ENCODE measurements around the gene ABL2. TPM values are rescaled to one million over a fixed set of nuclear protein-coding genes. Genes with fewer than 3 reads are reported as not detected.
"Not testable (repeated sequence)": the region's sequence is repeated elsewhere in the genome, so short reads cannot be mapped to it uniquely, and the experiment has no call there.

The ABL2 gene
- polyA plus RNA-seq, 2 of the 4 experiments (the other 2 are of a cell fraction), result 12.4 TPM

DNA sequence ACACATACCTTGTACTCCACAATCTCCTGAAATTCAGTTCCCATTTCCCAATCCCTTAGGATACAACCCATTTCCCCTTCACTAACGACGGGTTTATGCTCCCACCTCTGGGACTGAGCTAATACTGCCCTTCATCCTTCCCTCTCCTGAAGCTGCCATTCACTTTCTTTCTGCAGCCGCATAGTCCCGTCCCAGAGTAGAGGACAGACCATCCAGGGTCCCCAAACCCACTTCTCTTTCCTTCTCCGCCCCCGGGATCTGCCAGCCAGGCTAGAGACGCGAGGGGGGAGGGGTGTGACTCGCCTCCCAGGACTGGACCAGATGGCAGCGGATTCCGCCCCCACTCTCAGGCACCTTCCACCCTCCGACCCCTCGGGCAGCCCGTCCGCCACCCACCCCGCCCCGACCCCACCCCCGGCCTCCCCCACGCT lies 679 bp downstream of the ABL2 start:
- Histone ChIP-seq H3K4me1 (peaks cover 58% of the 10 kb centered on the region), H3K9me3 (no peaks in the 10 kb centered on the region), H3K4me2 (peak overlapping the region; percentile 79), H3K4me3 (peak overlapping the region; percentile 82), H3K27ac (peak overlapping the region; percentile 91 to 97)
- TF ChIP-seq RNF2 (IDR thresholded peaks at IDR 0.05; ENCODE audit: borderline replicate concordance, low read depth), result no peak
- no peak for TF ChIP-seq CHD2 (IDR thresholded peaks at IDR 0.05; ENCODE audit: low read length, partially characterized antibody)
- no peak for TF ChIP-seq NR3C1 (IDR thresholded peaks at IDR 0.05)
- TF ChIP-seq RCOR1 (IDR thresholded peaks at IDR 0.05; ENCODE audit: low read depth, low read length), result no peak
- TF ChIP-seq JUNB (IDR thresholded peaks at IDR 0.05), result no peak
- no peak for TF ChIP-seq CEBPB (IDR thresholded peaks at IDR 0.05)
- TF ChIP-seq RARB (CRISPR knock-in tag; IDR thresholded peaks at IDR 0.05), result no peak
- no peak for TF ChIP-seq CHD4 (IDR thresholded peaks at IDR 0.05; ENCODE audit: borderline replicate concordance)
- no peak for TF ChIP-seq MAZ (IDR thresholded peaks at IDR 0.05; ENCODE audit: borderline replicate concordance, low read depth, low read length)
- DNase-seq (ENCODE audit: low read depth in 1 of 2, low spot score in 1 of 2) (peak; percentile 22 to 53), ATAC-seq (peak; percentile 40 to 65; a peak in 5 of 6 replicates), FAIRE-seq (no peak)
- CTCF ChIA-PET, result no interaction called here
- POLR2A ChIA-PET, result no interaction called here
- 7% methylated on average over 7 of the region's 19 CpGs for WGBS (ENCODE audit: missing lambda C conversion rate)

GRCh38 chr1:179226738-179227137 lies 2.7 kb downstream of the ABL2 start:
- H3K4me2 ChIP-seq, result 0 out of 3 replicates have a peak overlapping the region, but pooled peaks have one; percentile 7
- TF ChIP-seq NPAS2 (CRISPR knock-in tag; IDR thresholded peaks at IDR 0.05; ENCODE audit: borderline replicate concordance) (no peak), POLR2A (IDR thresholded peaks at IDR 0.05; ENCODE audit: low read length) (no peak), ELK1 (IDR thresholded peaks at IDR 0.05; ENCODE audit: low read depth, low read length) (no peak), MAZ (IDR thresholded peaks at IDR 0.05; ENCODE audit: borderline replicate concordance, low read depth, low read length) (no peak), JUNB (IDR thresholded peaks at IDR 0.05) (no peak), ZNF302 (CRISPR knock-in tag; IDR thresholded peaks at IDR 0.05) (no peak), USF2 (IDR thresholded peaks at IDR 0.05) (no peak), FOXS1 (CRISPR knock-in tag; IDR thresholded peaks at IDR 0.05) (no peak), NFE2L2 (conservative IDR thresholded peaks at IDR 0.05; ENCODE audit: low read length) (no peak), KDM5A (IDR thresholded peaks at IDR 0.05) (no peak), CHD4 (IDR thresholded peaks at IDR 0.05; ENCODE audit: borderline replicate concordance) (no peak), POLR2AphosphoS2 (conservative IDR thresholded peaks at IDR 0.05; ENCODE audit: low read length) (no peak), BHLHE40 (IDR thresholded peaks at IDR 0.05; ENCODE audit: low read depth, low read length) (no peak)
- TF ChIP-seq, protein P1, sequence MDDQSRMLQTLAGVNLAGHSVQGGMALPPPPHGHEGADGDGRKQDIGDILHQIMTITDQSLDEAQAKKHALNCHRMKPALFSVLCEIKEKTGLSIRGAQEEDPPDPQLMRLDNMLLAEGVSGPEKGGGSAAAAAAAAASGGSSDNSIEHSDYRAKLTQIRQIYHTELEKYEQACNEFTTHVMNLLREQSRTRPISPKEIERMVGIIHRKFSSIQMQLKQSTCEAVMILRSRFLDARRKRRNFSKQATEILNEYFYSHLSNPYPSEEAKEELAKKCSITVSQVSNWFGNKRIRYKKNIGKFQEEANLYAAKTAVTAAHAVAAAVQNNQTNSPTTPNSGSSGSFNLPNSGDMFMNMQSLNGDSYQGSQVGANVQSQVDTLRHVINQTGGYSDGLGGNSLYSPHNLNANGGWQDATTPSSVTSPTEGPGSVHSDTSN (IDR thresholded peaks at IDR 0.05), result no peak
- TF ChIP-seq, protein P2, sequence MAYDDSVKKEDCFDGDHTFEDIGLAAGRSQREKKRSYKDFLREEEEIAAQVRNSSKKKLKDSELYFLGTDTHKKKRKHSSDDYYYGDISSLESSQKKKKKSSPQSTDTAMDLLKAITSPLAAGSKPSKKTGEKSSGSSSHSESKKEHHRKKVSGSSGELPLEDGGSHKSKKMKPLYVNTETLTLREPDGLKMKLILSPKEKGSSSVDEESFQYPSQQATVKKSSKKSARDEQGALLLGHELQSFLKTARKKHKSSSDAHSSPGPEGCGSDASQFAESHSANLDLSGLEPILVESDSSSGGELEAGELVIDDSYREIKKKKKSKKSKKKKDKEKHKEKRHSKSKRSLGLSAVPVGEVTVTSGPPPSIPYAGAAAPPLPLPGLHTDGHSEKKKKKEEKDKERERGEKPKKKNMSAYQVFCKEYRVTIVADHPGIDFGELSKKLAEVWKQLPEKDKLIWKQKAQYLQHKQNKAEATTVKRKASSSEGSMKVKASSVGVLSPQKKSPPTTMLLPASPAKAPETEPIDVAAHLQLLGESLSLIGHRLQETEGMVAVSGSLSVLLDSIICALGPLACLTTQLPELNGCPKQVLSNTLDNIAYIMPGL (CRISPR knock-in tag; IDR thresholded peaks at IDR 0.05; ENCODE audit: borderline replicate concordance), result no peak
- TF ChIP-seq, protein P3, sequence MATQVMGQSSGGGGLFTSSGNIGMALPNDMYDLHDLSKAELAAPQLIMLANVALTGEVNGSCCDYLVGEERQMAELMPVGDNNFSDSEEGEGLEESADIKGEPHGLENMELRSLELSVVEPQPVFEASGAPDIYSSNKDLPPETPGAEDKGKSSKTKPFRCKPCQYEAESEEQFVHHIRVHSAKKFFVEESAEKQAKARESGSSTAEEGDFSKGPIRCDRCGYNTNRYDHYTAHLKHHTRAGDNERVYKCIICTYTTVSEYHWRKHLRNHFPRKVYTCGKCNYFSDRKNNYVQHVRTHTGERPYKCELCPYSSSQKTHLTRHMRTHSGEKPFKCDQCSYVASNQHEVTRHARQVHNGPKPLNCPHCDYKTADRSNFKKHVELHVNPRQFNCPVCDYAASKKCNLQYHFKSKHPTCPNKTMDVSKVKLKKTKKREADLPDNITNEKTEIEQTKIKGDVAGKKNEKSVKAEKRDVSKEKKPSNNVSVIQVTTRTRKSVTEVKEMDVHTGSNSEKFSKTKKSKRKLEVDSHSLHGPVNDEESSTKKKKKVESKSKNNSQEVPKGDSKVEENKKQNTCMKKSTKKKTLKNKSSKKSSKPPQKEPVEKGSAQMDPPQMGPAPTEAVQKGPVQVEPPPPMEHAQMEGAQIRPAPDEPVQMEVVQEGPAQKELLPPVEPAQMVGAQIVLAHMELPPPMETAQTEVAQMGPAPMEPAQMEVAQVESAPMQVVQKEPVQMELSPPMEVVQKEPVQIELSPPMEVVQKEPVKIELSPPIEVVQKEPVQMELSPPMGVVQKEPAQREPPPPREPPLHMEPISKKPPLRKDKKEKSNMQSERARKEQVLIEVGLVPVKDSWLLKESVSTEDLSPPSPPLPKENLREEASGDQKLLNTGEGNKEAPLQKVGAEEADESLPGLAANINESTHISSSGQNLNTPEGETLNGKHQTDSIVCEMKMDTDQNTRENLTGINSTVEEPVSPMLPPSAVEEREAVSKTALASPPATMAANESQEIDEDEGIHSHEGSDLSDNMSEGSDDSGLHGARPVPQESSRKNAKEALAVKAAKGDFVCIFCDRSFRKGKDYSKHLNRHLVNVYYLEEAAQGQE (IDR thresholded peaks at IDR 0.05), result no peak
- no peak for ATAC-seq
- no peak for FAIRE-seq
- ChIA-PET CTCF (interaction anchor here (1.1 to 1.7 kb wide), 3 partner anchors 109 to 583 kb away, joined by 4 to 5 read pairs (median 4); no protein-coding TSS in a partner anchor), POLR2A (no interaction called here)
- DNase-seq (ENCODE audit: low read depth in 1 of 2, low spot score in 1 of 2), result no peak
- H3K27ac ChIP-seq, result no peak overlapping the region
- no peak overlapping the region for H3K4me3 ChIP-seq
- H3K9me3 ChIP-seq, result no peaks in the 10 kb centered on the region
- peaks cover 38% of the 10 kb centered on the region for H3K4me1 ChIP-seq

GRCh38 chr1:179224466-179224865 lies 5.0 kb downstream of the ABL2 start:
- H3K4me2 ChIP-seq; H3K9me3 ChIP-seq; POLR2A ChIA-PET; ATAC-seq; DNase-seq (ENCODE audit: low read depth in 1 of 2, low spot score in 1 of 2); H3K27ac ChIP-seq; H3K4me3 ChIP-seq; FAIRE-seq: not testable (repeated sequence)
- peaks cover 20% of the 10 kb centered on the region; the same call in 2 of the 3 replicates for H3K4me1 ChIP-seq
- WGBS (ENCODE audit: missing lambda C conversion rate), result 91% methylated on average over 8 of the region's 8 CpGs
- CTCF ChIA-PET, result interaction anchor here (0.7 to 1.4 kb wide), 4 partner anchors 68 to 450 kb away, joined by 3 to 5 read pairs (median 4); no protein-coding TSS in a partner anchor

DNA sequence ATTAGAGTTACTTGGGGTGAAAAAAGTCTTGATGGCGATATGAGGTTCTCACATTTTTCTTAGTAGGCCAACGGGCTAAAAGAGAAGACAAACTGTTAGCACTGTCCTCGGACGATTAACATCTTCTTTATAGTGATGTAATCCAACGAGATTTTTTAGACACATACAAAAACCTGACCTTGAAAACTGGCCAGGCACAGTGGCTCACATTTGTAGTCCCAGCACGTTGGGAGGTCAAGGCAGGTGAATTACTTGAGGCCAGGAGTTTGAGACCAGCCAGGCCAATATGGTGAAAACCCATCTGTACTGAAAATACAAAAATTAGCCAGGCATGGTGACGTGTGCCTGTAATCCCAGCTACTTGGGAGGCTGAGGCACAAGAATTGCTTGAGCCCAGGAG lies 8.4 kb downstream of the ABL2 start:
- H3K27ac ChIP-seq; H3K4me3 ChIP-seq; ATAC-seq; FAIRE-seq; H3K4me2 ChIP-seq; POLR2A ChIA-PET; H3K9me3 ChIP-seq; CTCF ChIA-PET; DNase-seq (ENCODE audit: low read depth in 1 of 2, low spot score in 1 of 2): not testable (repeated sequence)
- WGBS (ENCODE audit: missing lambda C conversion rate), result 81% methylated on average over 7 of the region's 7 CpGs
- H3K4me1 ChIP-seq, result peaks cover 18% of the 10 kb centered on the region

All from A549 (cell line).